Activated naive CD4-positive, alpha-beta T cell treated with anti-CD3 and anti-CD28 coated beads, Interleukin-2, amount 10 ng/mL, durations not matched to agents 5 hours and 36 hours (primary cell): Measurements from ENCODE around the gene MISFA. TPM values are rescaled to one million over a fixed set of nuclear protein-coding genes. Genes with fewer than 3 reads are reported as not detected.

Experiments used
- total RNA-seq, 2 experiments: library from RNA; stranded (reverse); gene quantifications; one replicate each; pipeline ENCODE4 v1.2.3, GENCODE V29; 2021

The MISFA gene
- under 1 TPM; 0.66 to 0.79 TPM for total RNA-seq

DNA sequence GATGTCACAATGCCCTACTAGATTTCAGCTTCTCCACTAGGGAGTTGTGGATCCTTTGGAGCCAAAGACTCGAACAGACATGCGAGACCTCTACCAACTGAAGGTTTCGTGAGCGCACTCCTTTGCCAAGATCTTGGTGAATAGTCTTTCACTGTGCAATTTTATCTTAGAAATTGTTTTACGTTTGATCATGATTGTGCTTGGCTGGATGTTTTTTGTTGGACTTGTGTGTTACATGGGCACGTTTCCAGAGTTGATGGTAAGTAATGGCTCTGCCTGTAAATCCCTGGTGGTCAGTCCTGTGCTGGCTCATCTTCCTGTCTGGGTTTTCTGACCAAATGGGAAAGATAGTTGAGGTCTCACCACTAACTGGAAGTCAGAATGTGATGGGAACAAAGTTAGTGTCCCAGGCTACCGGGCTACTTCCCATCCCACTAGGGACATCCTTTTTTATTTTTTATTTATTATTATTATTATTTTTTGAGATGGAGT lies at the start of gene MISFA:
Gene MISFA, plus strand, starts transcription at position 51 of the 492 bp plus-strand sequence. Its CDS starts 140 bp downstream, at position 191.

DNA sequence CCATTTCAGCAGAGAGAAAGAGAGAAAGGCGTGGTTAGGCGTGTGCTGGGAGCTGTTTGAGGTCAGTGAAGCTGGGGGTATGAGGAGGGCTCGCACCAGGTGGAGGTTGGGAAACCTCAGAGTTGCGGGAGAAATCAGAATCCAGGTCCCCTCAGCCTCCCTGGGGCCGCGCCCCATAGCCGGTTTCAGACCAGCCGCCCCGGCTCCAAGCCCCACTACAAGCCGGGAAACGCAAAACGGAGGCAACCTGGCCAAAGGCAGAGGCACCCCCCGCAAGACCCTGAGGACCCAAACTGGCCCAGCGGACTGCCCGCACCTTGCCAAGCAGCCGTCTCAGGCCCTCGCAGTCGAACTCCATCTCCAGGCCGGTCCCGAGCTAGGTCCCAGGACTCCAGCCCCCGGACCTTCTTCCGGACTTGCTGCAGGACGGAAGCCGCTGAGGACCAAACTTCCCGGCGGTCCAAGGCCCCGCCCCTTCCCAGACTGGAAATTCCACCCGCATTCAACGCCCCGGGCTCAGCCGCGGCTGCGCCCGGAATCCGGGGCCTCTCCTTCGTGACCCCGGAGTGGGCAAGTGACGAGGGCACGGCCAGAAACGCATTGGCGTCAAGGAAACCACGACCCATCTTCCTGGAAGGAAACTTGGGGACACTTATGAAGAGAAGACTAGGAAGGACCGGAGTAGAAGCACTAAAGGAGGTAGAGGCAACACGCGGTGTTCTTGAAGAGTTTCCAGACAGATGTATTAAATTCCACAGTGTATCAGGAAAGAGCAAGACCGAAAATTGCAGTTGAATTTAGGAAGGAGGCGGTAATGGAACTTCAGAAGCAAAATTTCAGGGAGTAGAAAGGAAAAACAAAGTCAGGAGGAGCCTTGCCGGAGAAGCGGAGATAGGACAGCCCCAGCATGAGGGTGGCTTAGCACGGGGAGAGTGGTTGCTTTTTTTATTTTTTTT lies 11.0 kb upstream of the MISFA start, which contains the start of gene UEVLD:
Gene UEVLD, minus strand, starts transcription at position 438 of the 956 bp plus-strand sequence. Its CDS starts 80 bp downstream, at position 358.

DNA sequence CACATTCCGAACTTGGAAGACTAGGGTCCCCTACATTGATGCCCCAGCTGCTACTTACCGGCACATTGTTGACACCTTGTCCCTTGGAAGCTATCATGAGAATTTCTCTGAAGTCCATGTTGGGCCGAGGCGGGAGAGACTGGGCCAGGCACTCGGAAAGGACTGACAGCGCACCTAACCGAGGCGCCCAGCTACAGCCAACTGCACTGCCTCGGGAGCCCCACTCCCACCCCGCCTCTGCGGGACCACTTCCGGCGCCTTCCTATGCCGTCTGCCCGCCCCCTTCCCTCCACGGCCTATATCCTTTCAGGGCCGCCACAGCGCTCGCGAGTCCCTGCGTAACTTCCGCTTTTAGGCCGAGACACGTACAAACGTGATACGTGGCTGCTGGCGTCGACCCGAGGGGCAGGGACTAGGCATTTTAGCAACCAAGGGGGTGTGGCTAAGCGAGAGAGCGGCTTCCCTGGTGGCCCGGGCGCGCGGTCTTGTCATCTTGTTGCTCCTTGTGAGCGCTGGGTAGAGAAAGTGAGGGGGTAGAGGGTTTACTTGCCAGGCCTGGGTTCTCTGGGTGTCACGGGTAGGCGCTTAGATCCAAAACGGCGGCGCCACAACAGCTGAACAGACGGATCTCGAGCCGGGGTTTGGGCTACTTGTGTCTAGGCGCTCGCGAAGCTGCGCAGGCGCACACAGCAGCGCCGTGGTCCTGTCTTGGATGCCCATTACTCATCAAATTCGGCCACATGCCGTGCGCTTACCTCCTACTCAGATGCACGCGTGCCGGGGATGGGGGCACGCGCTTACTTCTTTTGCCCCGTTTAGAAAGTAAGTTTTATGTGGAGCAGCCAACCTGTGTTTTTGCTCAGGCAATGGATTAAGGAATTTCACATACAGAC lies 34.8 kb downstream of the MISFA start, which contains the start of gene SPTY2D1:
Gene SPTY2D1, minus strand, starts transcription at position 203 of the 893 bp plus-strand sequence. Its CDS starts 85 bp downstream, at position 118.

Other genes starting within 250 kb of the MISFA start
- gene LDHA, start 205.2 kb upstream of the MISFA start, total RNA-seq, result 100 to 1,000 TPM; 874 to 875 TPM
- not detected for gene LDHC, start 187.5 kb upstream of the MISFA start, total RNA-seq
- gene LDHAL6A, start 143.9 kb upstream of the MISFA start, total RNA-seq, result under 1 TPM in 1 of 2 experiments, not detected in 1; 0.22 TPM
- gene TSG101, start 72.8 kb upstream of the MISFA start, total RNA-seq, result 10 to 100 TPM; 31.3 to 31.9 TPM
- gene UEVLD, start 11.1 kb upstream of the MISFA start, total RNA-seq, result 10 to 100 TPM; 12.1 to 12.2 TPM
- 10 to 100 TPM; 25.0 to 26.6 TPM for gene SPTY2D1, start 34.6 kb downstream of the MISFA start, total RNA-seq
- 1 to 10 TPM; 1.5 to 2.3 TPM for gene TMEM86A, start 99.0 kb downstream of the MISFA start, total RNA-seq
- 1 to 10 TPM in 1 of 2 experiments, under 1 TPM in 1; 0.34 to 1.2 TPM for gene IGSF22, start 126.4 kb downstream of the MISFA start, total RNA-seq
- not detected for gene PTPN5, start 192.0 kb downstream of the MISFA start, total RNA-seq